HCT116 (cell line): ENCODE data around the gene HAPSTR1.

Experiments used
- ATF3 ChIP-seq: IDR thresholded peaks from 2 replicates; pipeline ENCODE4 v1.6.1; 2012
- CBX3 ChIP-seq: IDR thresholded peaks from 2 replicates; pipeline ENCODE4 v1.6.1; 2012; ENCODE audit warnings: low read depth
- CEBPB ChIP-seq: IDR thresholded peaks from 2 replicates; pipeline ENCODE4 v1.6.1; 2012; ENCODE audit warnings: low read depth
- CTCF ChIP-seq, 3 experiments: fragments of 200-600 bp in 1 of 3; sonication (generic) in 1 of 3; IDR thresholded peaks in 2 of 3; conservative IDR thresholded peaks in 1 of 3; 2 replicates each; pipeline ENCODE4 v1.5.1; 2012 to 2017; ENCODE audit warnings: low read depth in 2 of 3, low read length in 2 of 3, antibody characterized with exemption in 1 of 3, borderline replicate concordance in 1 of 3, control low read depth in 1 of 3, mild to moderate bottlenecking in 1 of 3, mixed read lengths in 1 of 3, mixed run types in 1 of 3, moderate library complexity in 1 of 3; ENCODE audit not compliant: insufficient read depth in 1 of 3
- EZH2 ChIP-seq: fragments of 200-600 bp; sonication (generic); IDR thresholded peaks from 2 replicates; pipeline ENCODE4 v1.6.1; 2017; ENCODE audit warnings: antibody characterized with exemption, mixed run types
- JUND ChIP-seq: IDR thresholded peaks from 2 replicates; pipeline ENCODE4 v1.6.1; 2012
- MAX ChIP-seq: IDR thresholded peaks from 2 replicates; pipeline ENCODE4 v1.6.1; 2012
- POLR2A ChIP-seq: IDR thresholded peaks from 2 replicates; pipeline ENCODE4 v1.7.0; 2011; ENCODE audit warnings: borderline replicate concordance; ENCODE audit not compliant: insufficient read depth, insufficient read length; ENCODE audit errors: extremely low read depth
- POLR2AphosphoS5 ChIP-seq: IDR thresholded peaks from 2 replicates; pipeline ENCODE4 v1.6.1; 2011; ENCODE audit warnings: mild to moderate bottlenecking, low read depth, low read length, moderate library complexity
- RAD21 ChIP-seq: IDR thresholded peaks from 2 replicates; pipeline ENCODE4 v1.6.1; 2012; ENCODE audit warnings: low read depth, mild to moderate bottlenecking
- SIN3A ChIP-seq: IDR thresholded peaks from 2 replicates; pipeline ENCODE4 v1.6.1; 2012; ENCODE audit warnings: low read depth
- TCF7L2 ChIP-seq: IDR thresholded peaks from 2 replicates; pipeline ENCODE4 v1.7.0; 2011; ENCODE audit warnings: borderline replicate concordance, inconsistent platforms; ENCODE audit not compliant: insufficient read depth, insufficient read length; ENCODE audit errors: extremely low read depth
- ZNF274 ChIP-seq: fragments of 200-500 bp; sonication (Bioruptor generic); IDR thresholded peaks from 2 replicates; pipeline ENCODE4 v1.6.1; 2014; ENCODE audit warnings: mild to moderate bottlenecking, low read depth, low read length, inconsistent platforms

- TF ChIP-seq ATF3, result no peak
- TF ChIP-seq CEBPB, result no peak
- no peak for TF ChIP-seq EZH2
- TF ChIP-seq CTCF (IDR thresholded peaks at IDR 0.05 in 2 of 3, conservative IDR thresholded peaks at IDR 0.05 in 1 of 3; ENCODE audit: borderline replicate concordance in 1 of 3, insufficient read depth in 1 of 3, low read depth in 2 of 3, low read length in 2 of 3), result no peak
- no peak for TF ChIP-seq MAX
- TF ChIP-seq POLR2A, result no peak
- TF ChIP-seq POLR2AphosphoS5, result no peak
- TF ChIP-seq RAD21, result no peak
- TF ChIP-seq TCF7L2, result no peak
- no peak for TF ChIP-seq SIN3A
- TF ChIP-seq ZNF274, result no peak
- no peak for TF ChIP-seq CBX3
- no peak for TF ChIP-seq JUND
These were observed 37.2 kb downstream of the HAPSTR1 start for GRCh38 chr16:9128346-9129342.
